NCI-H345 treated with DMSO at 0.1 percent for 48 hours (cell line): ENCODE results near the gene RBMXL3.

ENCODE experiments used
- DNase-seq: peaks from one replicate; lab custom pipeline; 2025; ENCODE audit not compliant: unreplicated experiment; lab: John Stamatoyannopoulos, UW

The RBMXL3 gene

GRCh38 chrX:115233497-115234455, 44.6 kb downstream of the RBMXL3 start, which contains the start of gene LRCH2:
Gene LRCH2, minus strand, starts transcription at chrX:115234096. Its CDS starts 55 bp downstream, at chrX:115234041.
- DNase-seq = peak; percentile 30

- no peak for DNase-seq
These were observed 45.3 kb downstream of the RBMXL3 start for GRCh38 chrX:115234461-115234860.

DNA sequence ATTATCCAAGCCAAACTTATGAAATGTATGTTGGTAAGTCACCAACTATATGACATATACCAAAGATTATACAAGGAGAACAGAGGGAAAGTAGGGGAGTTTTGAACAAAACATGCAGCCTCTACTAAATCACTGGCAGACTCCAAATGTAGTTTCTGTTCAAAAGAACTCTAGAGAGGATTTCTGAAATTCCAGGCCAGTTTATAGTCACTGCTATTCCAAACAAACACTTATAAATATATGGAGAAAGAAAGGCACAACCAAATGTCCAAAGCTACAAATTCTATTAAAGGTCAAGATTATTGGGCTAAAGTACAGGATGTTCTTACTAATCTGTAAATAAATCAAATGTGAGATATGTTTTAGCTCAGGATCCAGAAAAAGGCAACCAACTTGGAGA, 47.4 kb downstream of the RBMXL3 start:
- no peak for DNase-seq

GRCh38 chrX:115237056-115237455, 47.8 kb downstream of the RBMXL3 start:
- no peak for DNase-seq
